Muscle layer of duodenum (tissue), 2 donors: ENCODE results near the gene XRCC4.

Experiments
- H3K27ac ChIP-seq: one replicate; pipeline ENCODE4 v1.7.0; 2013; ENCODE audit warnings: mild to moderate bottlenecking, low read length
- H3K27me3 ChIP-seq: one replicate; pipeline ENCODE4 v1.7.0; 2013; ENCODE audit warnings: low read depth, mild to moderate bottlenecking, control low read depth, low read length
- H3K36me3 ChIP-seq, 2 donors: one replicate each; pipeline ENCODE4 v1.7.0; 2013; ENCODE audit warnings: low read length in 2 of 2, control low read depth in 1 of 2, mild to moderate bottlenecking in 1 of 2; ENCODE audit not compliant: insufficient read depth in 2 of 2, control insufficient read depth in 1 of 2
- H3K4me1 ChIP-seq, 2 donors: one replicate each; pipeline ENCODE4 v1.7.0; 2013; ENCODE audit warnings: low read length in 2 of 2, mild to moderate bottlenecking in 2 of 2, control low read depth in 1 of 2, moderate library complexity in 1 of 2; ENCODE audit not compliant: insufficient read depth in 2 of 2, control insufficient read depth in 1 of 2
- H3K4me3 ChIP-seq, 2 donors: one replicate each; pipeline ENCODE4 v1.7.0; 2013; ENCODE audit warnings: low read length in 2 of 2, low read depth in 1 of 2, mild to moderate bottlenecking in 1 of 2
- H3K9me3 ChIP-seq, 2 donors: one replicate each; pipeline ENCODE4 v1.7.0; 2013; ENCODE audit warnings: low read length in 2 of 2, control low read depth in 1 of 2, mild to moderate bottlenecking in 1 of 2; ENCODE audit not compliant: control insufficient read depth in 1 of 2
- donor health status: healthy.

The XRCC4 gene

DNA sequence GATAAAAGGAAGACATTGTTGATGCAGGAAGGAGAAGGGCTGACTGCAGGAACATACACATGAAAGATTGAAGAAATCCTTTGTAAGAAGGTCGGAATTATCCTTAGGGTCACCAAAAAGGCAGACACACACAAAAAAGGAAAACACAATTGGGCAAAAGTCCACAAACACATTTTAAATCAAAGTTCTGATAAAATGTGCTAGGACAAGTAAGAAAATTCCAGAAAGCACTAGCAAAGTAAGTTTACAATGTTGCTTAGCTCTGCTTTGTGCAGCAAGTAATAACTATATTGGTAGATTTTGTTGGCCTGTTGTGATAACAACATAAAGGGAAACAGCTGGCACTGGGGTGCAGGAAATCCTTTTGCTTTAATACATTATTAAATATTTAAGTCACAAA, 294.4 kb downstream of the XRCC4 start:
- H3K27ac ChIP-seq = no peak overlapping the region
- H3K27me3 ChIP-seq = no peaks in the 10 kb centered on the region
- no peak overlapping the region for H3K4me3 ChIP-seq
- no peaks in the 10 kb centered on the region for H3K36me3 ChIP-seq
- H3K9me3 ChIP-seq = no peaks in the 10 kb centered on the region
- peaks cover 0 to 3% of the 10 kb centered on the region in 2 donors for H3K4me1 ChIP-seq

DNA sequence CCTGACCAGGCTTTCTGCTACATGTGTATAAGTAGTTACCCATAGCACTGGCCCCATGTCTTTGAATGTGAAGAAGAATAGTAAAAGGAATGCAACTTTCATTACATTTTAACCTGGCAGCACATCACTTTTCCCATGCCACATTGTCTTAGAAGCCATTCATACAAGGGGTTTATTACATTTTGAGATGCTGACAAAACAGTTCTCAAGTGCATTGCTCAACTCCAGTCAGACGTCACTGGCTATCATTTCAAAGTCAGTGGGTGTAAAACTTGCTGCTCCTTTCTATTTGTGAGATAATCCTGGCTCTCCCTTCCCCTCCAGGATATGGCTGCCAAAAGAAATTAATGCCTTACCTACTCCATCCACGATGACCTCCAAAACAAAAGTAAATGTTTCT, 297.2 kb downstream of the XRCC4 start:
- no peak overlapping the region for H3K27ac ChIP-seq

DNA sequence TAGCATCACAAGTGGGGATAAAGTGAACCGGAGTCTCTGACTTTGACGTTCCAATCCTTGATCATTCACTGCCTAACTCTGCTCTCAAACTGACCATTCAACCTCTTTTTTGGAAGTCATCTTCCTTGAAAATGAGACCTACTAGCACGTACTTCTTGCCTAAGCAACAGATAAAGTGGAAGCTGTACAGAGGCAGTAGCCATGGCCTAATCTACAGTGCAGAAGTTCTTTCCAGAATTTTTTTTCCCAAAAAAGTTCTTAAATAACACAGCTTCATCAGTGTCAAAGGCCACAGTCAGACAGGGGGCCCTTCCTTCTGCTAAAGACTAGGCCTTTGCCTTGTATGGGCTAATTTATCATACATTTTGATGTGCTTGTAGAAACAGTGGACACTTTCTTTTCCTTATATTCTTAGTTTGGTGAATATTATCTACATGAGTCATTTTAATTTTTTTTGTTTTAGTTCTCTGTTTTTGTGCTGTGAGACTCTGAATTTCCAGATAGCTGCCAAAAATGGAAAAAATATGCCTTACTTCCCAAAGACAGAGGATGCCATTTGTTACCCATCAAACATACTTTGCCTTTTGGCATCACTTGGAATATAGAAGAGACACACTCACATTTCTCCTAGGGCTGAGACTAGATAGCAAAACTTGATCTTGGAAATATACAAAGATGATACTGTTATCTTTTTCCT, 297.9 kb downstream of the XRCC4 start:
- no peaks in the 10 kb centered on the region for H3K4me1 ChIP-seq
- H3K27me3 ChIP-seq = no peaks in the 10 kb centered on the region
- no peaks in the 10 kb centered on the region for H3K36me3 ChIP-seq
- H3K9me3 ChIP-seq = no peaks in the 10 kb centered on the region
- peak overlapping the region; percentile 4 for H3K27ac ChIP-seq
- H3K4me3 ChIP-seq = no peak overlapping the region

More for the DNA sequence above, 297.2 kb downstream of the XRCC4 start:
- Histone ChIP-seq H3K4me3 (no peak overlapping the region), H3K27me3 (no peaks in the 10 kb centered on the region), H3K36me3 (no peaks in the 10 kb centered on the region), H3K9me3 (no peaks in the 10 kb centered on the region), H3K4me1 (no peaks in the 10 kb centered on the region)

DNA sequence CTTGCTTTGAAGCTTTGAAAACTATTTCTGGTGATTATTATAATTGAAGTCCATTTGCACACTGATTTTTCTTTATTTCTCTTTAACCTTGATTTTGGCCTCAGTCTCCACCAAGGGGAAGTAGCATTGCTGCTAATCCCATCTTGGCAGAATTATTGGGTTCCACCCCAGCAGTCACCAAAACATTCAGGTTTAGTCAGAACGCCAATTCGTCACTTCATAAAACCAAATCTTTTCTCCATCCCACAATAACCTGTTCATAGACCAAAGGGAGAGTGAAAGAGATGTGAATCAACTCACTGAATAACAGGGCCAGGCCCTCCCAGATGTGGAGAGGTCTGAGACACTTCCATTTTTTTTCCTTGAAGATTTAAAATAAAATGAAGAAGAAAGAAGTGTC, 299.1 kb downstream of the XRCC4 start:
- H3K27me3 ChIP-seq = no peaks in the 10 kb centered on the region
- H3K27ac ChIP-seq = no peak overlapping the region
- H3K4me3 ChIP-seq = no peak overlapping the region
- H3K9me3 ChIP-seq = no peaks in the 10 kb centered on the region
- H3K4me1 ChIP-seq = no peaks in the 10 kb centered on the region
- no peaks in the 10 kb centered on the region for H3K36me3 ChIP-seq

DNA sequence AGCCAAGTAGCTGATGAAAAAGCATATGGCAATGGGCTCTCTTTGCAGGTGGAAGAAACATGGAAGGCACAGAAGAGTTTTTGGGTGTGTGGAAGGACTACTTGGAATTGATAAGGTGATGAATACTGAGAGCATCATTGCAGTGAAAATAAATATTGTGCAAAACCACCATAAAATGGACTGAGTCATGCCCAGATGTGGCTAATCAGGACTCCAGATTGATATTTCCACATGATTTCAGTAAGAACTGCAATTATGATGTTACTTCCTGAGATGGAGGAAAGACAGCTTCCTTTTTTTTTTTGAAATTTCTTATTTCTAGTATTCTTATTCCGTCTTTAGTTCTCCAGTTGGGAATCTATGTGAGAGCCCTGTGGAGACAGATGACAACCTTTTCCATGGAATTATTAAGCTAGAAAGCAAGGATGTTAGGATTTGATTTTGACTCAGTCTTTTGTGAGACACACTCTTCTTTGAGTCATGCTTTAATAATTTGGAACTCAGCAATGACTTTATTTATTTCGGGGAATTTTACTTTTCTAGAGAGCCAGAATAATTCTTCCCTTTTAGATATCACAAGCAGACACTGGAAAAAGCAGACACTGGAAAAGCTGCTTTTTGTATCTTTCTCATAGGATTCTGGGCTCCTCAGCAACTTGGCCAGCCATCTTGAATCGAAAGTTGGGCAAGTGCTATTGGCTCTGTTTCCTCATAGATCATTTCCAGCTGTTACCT, 300.0 kb downstream of the XRCC4 start:
- H3K4me1 ChIP-seq = no peaks in the 10 kb centered on the region
- H3K27me3 ChIP-seq = no peaks in the 10 kb centered on the region
- no peak overlapping the region for H3K4me3 ChIP-seq
- peak overlapping the region; percentile 41 for H3K27ac ChIP-seq
- no peaks in the 10 kb centered on the region for H3K36me3 ChIP-seq
- no peaks in the 10 kb centered on the region for H3K9me3 ChIP-seq

DNA sequence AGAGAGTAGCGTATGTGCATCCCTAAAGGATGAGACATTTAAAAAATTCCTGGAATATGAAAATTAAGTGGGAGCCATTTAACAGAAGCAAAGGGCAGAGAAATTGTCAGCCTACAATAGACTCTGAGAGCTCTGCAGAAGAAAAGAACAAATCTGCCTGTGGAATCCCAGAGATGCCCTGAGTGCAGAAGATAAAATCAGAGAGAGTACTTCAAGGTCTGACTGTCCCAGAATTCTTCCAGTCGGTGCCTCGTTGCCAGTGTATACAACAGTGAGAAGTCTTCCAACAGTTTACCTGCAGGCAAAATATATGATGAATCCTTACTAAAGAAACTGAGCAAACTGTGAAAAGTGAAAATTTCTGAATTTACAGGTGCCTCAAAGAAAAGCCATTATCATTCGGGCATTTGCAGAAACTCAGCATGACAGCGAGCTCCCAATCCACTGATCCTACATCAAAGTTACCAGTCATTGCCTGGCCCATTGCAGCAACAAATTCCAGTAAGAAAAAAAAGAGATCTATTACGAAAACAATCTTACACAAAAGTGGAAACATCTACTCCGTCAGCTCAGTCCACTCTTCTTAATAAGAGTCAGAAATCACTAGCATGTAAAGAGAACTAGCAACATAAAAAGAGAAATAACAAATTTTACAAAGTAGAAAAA, 301.4 kb downstream of the XRCC4 start:
- H3K4me3 ChIP-seq = no peak overlapping the region
- no peaks in the 10 kb centered on the region for H3K9me3 ChIP-seq
- no peaks in the 10 kb centered on the region for H3K36me3 ChIP-seq
- no peaks in the 10 kb centered on the region for H3K4me1 ChIP-seq
- H3K27me3 ChIP-seq = no peaks in the 10 kb centered on the region
- H3K27ac ChIP-seq = no peak overlapping the region

DNA sequence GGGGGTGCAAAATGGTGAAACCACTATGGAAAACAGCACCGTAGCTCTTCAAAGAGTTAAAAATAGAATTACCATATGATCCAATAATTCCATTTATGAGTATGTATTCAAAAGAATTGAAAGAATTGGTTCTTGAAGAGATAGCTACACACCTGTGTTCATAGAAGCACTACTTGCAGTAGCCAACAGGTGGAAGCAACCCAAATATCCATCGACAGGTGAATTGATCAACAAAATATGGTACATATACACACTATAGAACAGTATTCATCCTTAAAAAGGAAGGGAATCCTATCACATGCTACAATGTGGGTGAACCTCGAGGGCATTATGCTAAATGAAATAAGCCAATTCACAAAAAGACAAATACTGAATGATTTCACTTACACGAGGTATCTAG, 308.5 kb downstream of the XRCC4 start:
- H3K27ac ChIP-seq = no peak overlapping the region
- H3K9me3 ChIP-seq = no peaks in the 10 kb centered on the region
- no peaks in the 10 kb centered on the region for H3K27me3 ChIP-seq
- H3K4me3 ChIP-seq = no peak overlapping the region
- no peaks in the 10 kb centered on the region for H3K36me3 ChIP-seq
- H3K4me1 ChIP-seq = no peaks in the 10 kb centered on the region

DNA sequence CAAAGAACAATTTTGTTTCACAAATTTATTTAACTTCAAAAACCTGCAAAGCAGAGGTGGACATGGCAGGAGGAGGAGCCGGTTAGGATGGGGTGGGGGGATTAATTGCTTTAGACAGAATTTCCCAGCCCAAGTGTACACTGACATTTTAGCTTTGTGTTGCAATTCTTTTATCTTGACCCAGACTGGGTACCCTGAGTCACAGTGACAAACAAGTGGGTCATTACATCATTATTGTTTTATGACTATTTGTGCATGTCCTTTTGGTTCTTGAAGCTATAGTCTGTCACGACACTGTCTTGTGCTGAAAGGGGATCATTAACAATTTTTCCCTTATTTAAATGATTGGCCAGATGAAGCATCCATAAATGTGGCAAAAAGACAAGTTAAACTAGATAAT, 309.7 kb downstream of the XRCC4 start:
- no peaks in the 10 kb centered on the region for H3K9me3 ChIP-seq
- H3K4me1 ChIP-seq = no peaks in the 10 kb centered on the region
- H3K36me3 ChIP-seq = no peaks in the 10 kb centered on the region
- H3K27ac ChIP-seq = no peak overlapping the region
- H3K27me3 ChIP-seq = no peaks in the 10 kb centered on the region
- no peak overlapping the region for H3K4me3 ChIP-seq

DNA sequence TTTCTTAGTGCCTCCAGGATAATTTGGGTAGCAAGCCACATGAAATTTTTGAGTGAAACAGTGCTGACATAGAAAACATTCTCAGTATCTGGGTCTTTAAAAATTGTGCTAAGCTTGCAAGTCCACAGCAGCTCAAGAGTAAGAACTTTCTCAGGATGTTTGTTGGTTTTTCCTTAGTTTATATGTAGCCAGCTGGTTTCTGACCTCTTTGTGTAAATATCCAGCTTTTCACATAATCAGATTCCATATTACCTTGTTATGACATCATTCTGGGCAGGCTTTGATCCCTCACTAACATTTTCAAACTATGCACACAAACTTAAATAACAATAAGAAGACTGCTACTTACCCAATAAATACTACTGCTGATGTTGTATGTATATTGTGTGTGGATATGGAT, 311.3 kb downstream of the XRCC4 start:
- Histone ChIP-seq H3K27ac (no peak overlapping the region), H3K36me3 (no peaks in the 10 kb centered on the region), H3K4me1 (no peaks in the 10 kb centered on the region), H3K4me3 (no peak overlapping the region), H3K9me3 (no peaks in the 10 kb centered on the region), H3K27me3 (no peaks in the 10 kb centered on the region)

DNA sequence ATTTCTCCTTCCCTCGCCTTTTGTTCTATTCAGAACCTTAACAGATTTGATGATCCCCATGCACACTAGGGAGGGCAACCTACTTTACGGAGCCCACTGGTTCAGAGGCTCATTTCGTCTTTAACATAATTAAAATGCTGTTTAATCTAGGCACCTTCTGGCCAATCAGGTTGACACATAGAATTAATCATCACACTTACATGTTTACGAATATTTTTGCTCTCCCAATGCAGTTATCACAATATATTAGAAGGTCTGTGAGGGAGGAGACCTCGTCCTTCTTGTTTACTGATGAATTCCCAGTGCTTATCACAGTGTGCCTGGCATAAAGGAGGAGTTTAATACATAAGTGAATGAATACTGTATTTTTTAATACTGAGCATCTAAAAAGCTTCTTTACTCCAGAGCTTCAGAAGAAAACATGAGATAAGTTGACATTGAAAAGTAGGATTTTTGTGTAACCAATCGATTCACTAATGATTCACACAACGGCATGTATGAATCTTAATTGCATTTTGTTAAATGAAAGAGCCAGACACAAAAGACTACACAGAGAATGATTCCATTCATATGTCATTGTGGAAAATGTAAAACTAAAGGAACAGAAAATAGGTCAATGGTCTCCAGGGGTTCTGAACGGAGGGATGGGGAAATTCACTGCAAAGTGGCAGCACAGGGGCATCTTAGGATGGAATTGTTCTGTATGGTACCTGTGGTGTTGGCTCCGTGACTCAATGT, 315.6 kb downstream of the XRCC4 start:
- Histone ChIP-seq H3K27ac (no peak overlapping the region), H3K36me3 (no peaks in the 10 kb centered on the region), H3K9me3 (no peaks in the 10 kb centered on the region), H3K4me3 (no peak overlapping the region), H3K27me3 (no peaks in the 10 kb centered on the region), H3K4me1 (no peaks in the 10 kb centered on the region)

DNA sequence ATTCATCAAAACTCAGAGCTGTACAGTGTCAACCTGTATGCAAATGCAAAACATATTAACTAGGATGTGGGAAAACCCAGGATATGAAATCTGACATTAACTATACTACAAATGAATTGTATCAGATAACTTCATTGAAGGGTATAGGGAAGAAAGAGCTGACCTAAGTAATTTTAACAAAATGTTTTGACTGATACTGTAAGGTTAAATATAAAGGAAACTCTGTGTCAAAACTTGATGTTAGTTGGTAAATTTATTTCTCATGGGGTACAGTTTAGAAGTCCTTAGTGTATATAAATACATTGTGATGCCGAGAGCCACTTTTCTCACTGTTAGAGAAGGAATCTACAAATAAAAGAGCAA, 316.1 kb downstream of the XRCC4 start:
- no peaks in the 10 kb centered on the region for H3K27me3 ChIP-seq

More for the DNA sequence above, 316.1 kb downstream of the XRCC4 start:
- no peak overlapping the region for H3K4me3 ChIP-seq
- H3K4me1 ChIP-seq = no peaks in the 10 kb centered on the region
- H3K36me3 ChIP-seq = no peaks in the 10 kb centered on the region
- no peaks in the 10 kb centered on the region for H3K9me3 ChIP-seq
- H3K27ac ChIP-seq = no peak overlapping the region
